ENCODE measurements around the gene ADM2.

ADM2 gene

DNA sequence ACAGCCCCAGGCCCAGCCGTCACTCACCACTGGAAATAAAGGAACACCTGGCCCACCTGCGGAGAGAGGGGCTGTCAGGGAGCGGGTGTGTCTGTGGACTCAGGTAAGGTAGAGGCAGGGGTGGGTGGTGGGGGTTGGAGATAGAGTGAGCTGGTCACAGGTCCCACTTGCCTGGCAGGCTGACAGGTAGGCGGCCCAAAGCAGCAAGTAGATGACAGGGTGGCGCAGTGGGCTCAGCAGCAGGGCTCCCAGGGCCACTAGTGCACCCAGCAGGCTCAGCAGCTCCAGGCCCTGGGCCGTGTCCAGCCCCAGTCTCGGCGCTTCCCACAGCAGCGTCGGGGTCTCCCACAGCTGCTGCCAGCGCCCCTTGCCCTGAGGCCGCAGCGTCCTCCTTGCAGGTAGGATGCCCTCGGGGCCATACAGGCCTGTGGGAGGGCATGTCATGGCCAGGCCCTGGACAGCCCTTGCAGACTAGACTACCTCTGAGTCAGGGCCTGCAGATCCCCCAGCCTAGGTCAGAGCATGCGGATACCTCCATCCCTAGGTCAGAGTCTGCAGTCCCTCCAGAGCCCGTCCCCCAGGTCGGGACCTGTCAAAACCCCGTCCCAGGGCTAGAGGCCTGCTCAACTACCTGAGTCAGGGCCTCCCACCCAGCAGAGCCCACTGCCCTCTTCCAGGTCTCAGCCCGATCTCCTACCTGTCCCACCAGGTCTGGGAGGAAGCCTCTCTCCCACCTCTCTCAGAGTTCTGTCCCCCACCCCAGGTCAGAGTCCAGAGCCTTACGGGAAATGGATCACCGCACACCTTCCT lies 25.5 kb downstream of the ADM2 start:
- TF ChIP-seq, protein P1, sequence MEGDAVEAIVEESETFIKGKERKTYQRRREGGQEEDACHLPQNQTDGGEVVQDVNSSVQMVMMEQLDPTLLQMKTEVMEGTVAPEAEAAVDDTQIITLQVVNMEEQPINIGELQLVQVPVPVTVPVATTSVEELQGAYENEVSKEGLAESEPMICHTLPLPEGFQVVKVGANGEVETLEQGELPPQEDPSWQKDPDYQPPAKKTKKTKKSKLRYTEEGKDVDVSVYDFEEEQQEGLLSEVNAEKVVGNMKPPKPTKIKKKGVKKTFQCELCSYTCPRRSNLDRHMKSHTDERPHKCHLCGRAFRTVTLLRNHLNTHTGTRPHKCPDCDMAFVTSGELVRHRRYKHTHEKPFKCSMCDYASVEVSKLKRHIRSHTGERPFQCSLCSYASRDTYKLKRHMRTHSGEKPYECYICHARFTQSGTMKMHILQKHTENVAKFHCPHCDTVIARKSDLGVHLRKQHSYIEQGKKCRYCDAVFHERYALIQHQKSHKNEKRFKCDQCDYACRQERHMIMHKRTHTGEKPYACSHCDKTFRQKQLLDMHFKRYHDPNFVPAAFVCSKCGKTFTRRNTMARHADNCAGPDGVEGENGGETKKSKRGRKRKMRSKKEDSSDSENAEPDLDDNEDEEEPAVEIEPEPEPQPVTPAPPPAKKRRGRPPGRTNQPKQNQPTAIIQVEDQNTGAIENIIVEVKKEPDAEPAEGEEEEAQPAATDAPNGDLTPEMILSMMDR (IDR thresholded peaks at IDR 0.05; ENCODE audit: control insufficient read depth, insufficient read depth, low read depth, low read length, missing control alignments), result no peak
- DNase-seq (ENCODE audit: low read depth), result no peak
- H3K4me3 ChIP-seq (ENCODE audit: control insufficient read depth, low read depth, low read length), result peak overlapping the region; percentile 100

DNA sequence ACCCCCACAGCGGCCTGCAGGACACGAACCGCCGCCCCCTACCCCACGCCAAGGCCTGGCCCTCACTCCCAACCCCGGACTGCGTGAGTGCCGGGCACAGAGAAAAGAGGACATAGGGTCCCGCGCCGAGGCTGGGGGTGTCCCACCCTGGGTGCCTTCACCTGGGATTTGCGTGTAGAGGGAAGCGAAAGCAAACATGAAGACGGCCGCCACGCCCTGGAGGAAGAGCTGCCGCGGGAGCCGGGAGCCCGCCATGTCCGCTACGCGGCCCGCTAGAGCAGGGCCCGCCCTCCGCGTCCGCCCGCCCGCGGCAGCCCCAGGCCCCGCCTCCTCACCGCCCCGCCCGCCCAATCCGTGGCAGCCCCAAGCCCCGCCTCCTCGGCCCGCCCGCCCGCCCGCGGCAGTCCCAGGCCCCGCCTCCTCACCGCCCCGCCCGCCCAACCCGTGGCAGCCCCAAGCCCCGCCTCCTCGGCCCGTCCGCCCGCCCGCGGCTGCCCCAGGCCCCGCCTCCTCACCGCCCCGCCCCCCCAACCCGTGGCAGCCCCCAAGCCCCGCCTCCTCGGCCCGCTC lies 26.2 kb downstream of the ADM2 start, which contains the start of gene LMF2:
LMF2 (minus strand) TSS at position 282 of the 570 bp plus-strand sequence; CDS start at position 255, 27 bp downstream.
- peak; percentile 11 for DNase-seq (ENCODE audit: low read depth)
- TF ChIP-seq, protein P1 (IDR thresholded peaks at IDR 0.05; ENCODE audit: control insufficient read depth, insufficient read depth, low read depth, low read length, missing control alignments), result peak; percentile 5
- H3K4me3 ChIP-seq (ENCODE audit: control insufficient read depth, low read depth, low read length), result peak within 1 kb of the TSS; percentile 100

DNA sequence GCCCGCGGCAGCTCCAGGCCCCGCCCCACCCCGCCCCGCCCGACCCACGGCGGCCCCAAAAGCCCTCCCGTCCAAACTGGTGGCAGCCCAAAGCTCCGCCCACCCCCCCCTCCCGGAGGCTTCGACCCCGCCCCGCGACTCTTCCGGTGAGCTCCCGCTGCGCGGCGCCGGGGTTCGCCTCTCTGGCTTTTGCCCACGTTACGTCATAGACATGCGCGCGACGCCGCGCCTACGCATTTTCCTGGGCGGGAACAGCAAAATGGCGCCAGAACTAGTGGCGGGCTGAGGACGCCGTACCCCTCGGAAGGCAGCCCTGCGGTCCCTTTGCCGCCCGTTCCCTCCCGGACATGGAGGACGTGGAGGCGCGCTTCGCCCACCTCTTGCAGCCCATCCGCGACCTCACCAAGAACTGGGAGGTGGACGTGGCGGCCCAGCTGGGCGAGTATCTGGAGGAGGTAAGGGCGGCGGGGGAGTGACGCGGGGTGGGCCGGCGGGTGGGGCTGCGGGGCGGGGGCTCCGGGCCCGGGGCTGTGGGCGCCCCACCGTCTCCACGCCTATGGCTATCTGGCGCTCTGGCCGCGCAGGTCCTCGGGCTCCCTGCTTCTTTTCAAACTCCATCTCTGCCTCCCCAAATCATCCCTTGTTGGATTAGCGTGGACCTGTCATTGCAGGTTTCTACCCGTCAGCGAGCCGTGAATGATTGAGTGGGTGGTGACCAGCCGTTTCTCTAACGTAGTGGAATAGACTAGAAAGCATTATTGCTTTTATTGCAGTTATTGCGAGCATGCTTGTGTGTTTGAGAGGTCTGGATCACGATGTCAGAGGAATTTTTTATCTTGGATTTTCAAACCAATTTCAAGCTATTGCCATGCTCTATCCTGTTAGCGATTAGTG lies 26.9 kb downstream of the ADM2 start, which contains the start of gene NCAPH2:
NCAPH2 (plus strand) TSS at position 234 of the 894 bp plus-strand sequence; CDS start at position 348, 114 bp downstream.
- peak; percentile 76 for DNase-seq (ENCODE audit: low read depth)
- H3K4me3 ChIP-seq (ENCODE audit: control insufficient read depth, low read depth, low read length), result peak within 1 kb of the TSS; percentile 100
- TF ChIP-seq, protein P1 (IDR thresholded peaks at IDR 0.05; ENCODE audit: control insufficient read depth, insufficient read depth, low read depth, low read length, missing control alignments), result no peak

DNA sequence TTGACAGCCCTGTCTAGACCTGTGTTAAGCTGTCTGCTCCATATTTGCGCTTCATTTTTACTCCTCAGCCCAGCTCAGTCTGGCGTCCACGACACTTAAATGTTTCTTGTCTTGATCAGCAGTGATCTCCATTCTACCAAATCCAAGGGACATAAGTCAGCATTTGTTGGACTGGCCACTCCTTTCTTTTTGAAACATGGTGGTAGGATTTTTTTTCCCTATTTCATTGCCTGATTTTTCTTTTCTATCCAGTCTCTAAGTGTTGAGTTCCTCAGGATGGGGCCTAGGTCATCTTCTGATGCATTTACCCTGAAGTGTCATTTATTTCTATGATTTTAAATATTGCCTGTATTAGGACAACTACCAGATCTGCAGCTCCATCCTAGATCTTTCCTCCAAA lies 27.6 kb downstream of the ADM2 start:
- TF ChIP-seq, protein P1 (IDR thresholded peaks at IDR 0.05; ENCODE audit: control insufficient read depth, insufficient read depth, low read depth, low read length, missing control alignments), result no peak
- no peak for DNase-seq (ENCODE audit: low read depth)
- H3K4me3 ChIP-seq (ENCODE audit: control insufficient read depth, low read depth, low read length), result peak overlapping the region; percentile 84

DNA sequence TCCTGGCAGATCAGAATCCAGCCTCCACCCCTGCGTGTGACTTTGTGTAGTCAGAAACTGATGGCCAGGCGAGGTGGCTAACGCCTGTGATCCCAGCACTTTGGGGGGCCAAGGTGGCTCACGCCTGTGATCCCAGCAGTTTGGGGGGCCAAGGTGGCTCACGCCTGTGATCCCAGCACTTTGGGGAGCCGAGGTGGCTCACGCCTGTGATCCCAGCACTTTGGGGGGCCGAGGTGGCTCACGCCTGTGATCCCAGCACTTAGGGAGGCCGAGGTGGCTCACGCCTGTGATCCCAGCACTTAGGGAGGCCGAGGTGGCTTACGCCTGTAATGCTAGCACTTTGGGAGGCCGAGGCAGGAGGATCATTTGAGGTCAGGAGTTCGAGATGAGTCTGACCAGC lies 31.8 kb downstream of the ADM2 start:
- TF ChIP-seq, protein P1 (IDR thresholded peaks at IDR 0.05; ENCODE audit: control insufficient read depth, insufficient read depth, low read depth, low read length, missing control alignments), result no peak
- no peak for DNase-seq (ENCODE audit: low read depth)
- no peak overlapping the region for H3K4me3 ChIP-seq (ENCODE audit: control insufficient read depth, low read depth, low read length)

DNA sequence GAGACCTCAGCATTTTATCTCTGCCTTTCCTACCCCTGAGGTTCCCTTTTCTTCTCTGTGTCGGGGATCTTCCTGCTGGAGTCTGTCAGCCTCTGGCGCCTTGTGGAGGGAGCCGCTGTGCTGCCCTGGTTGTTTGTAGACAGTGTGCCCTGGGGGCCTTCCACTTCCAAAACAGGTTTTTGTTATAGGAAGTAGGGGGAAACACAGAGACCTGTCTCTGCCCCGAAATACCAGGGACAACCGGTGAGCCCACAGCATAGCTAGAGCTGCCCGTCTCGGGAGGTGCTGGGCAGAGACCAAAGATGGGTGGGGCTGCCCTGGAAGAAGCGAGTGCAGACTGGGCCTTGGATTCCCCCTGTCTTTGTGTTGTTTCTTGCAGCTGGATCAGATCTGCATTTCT lies 34.7 kb downstream of the ADM2 start:
- TF ChIP-seq, protein P1 (IDR thresholded peaks at IDR 0.05; ENCODE audit: control insufficient read depth, insufficient read depth, low read depth, low read length, missing control alignments), result no peak
- no peak overlapping the region for H3K4me3 ChIP-seq (ENCODE audit: control insufficient read depth, low read depth, low read length)
- DNase-seq (ENCODE audit: low read depth), result no peak
